ENCODE results near the gene SIRT3.

GRCh38 chr11:272195-272930 lies 36.2 kb upstream of the SIRT3 start:
- TF ChIP-seq CTCF (IDR thresholded peaks at IDR 0.05) (no peak), POLR2A (IDR thresholded peaks at IDR 0.05; ENCODE audit: low read depth) (no peak), EP300 (IDR thresholded peaks at IDR 0.05) (no peak)
